ENCODE results near the gene PHF12. TPM values are rescaled to one million over a fixed set of nuclear protein-coding genes. Genes with fewer than 3 reads are reported as not detected.

PHF12 gene
- total RNA-seq, 1 experiment from 2014 or later = 35.7 TPM

- ChIA-PET CTCF (no interaction called here), POLR2A (no interaction called here), RAD21 (ENCODE audit: low non-redundant PET in 1 of 2, low total read pairs in 2 of 2, uncharacterized antibody in 2 of 2, unreplicated experiment in 2 of 2) (no interaction called here)
- Histone ChIP-seq H4K20me1 (ENCODE audit: insufficient read depth) (peaks cover 13% of the 10 kb centered on the region; the same call in 1 of the 2 replicates), H3K4me3 (replicated peaks in 1 of 2; ENCODE audit: low read depth in 1 of 2, low read length in 2 of 2) (no peak overlapping the region), H3K27me3 (ENCODE audit: insufficient read depth, low read length) (no peaks in the 10 kb centered on the region), H3K9me3 (ENCODE audit: control insufficient read depth in 1 of 2, insufficient read depth in 1 of 2, low read depth in 1 of 2, low read length in 2 of 2) (no peaks in the 10 kb centered on the region), H2AFZ (ENCODE audit: low read depth, low read length, poor library complexity, severe bottlenecking) (no peak overlapping the region), H3K27ac (ENCODE audit: low read depth, low read length) (no peak overlapping the region), H3K4me1 (ENCODE audit: control insufficient read depth in 1 of 2, insufficient read depth in 2 of 2, low read length in 2 of 2) (no peaks in the 10 kb centered on the region), H3K36me3 (ENCODE audit: control insufficient read depth in 1 of 2, insufficient read depth in 2 of 2, low read length in 2 of 2) (peaks cover 7 to 9% of the 10 kb centered on the region in 2 experiments; a peak in 2 of 4 replicates), H3K9ac (ENCODE audit: low read length) (no peak overlapping the region), H3K4me2 (ENCODE audit: low read length) (no peak overlapping the region), H3K9me2 (ENCODE audit: insufficient read depth) (no peaks in the 10 kb centered on the region), H3K79me2 (ENCODE audit: insufficient read depth, low read length) (peaks cover 99% of the 10 kb centered on the region)
- no peak for DNase-seq (ENCODE audit: low read depth, low spot score)
- intact Hi-C loops (cut with micrococcal nuclease) = no loop called here
- no peak for ATAC-seq
- BruUV-seq (replicated peaks) = no TSS peak
- TF ChIP-seq YY1 (IDR thresholded peaks at IDR 0.05; ENCODE audit: extremely low read depth, insufficient replicate concordance, low read depth, low read length) = no peak
- TF ChIP-seq CEBPB (IDR thresholded peaks at IDR 0.05; ENCODE audit: low read depth) = no peak
- TF ChIP-seq CBX3 (IDR thresholded peaks at IDR 0.05; ENCODE audit: low read depth) = no peak
- TF ChIP-seq ZNF274 (IDR thresholded peaks at IDR 0.05; ENCODE audit: low read depth, low read length) = no peak
Measured at GRCh38 chr17:28938552-28938951, 12.8 kb downstream of the PHF12 start.

- Histone ChIP-seq H3K9me3 (ENCODE audit: control insufficient read depth in 1 of 2, insufficient read depth in 1 of 2, low read depth in 1 of 2, low read length in 2 of 2) (no peaks in the 10 kb centered on the region), H3K9ac (ENCODE audit: low read length) (no peak overlapping the region), H3K4me1 (ENCODE audit: control insufficient read depth in 1 of 2, insufficient read depth in 2 of 2, low read length in 2 of 2) (no peaks in the 10 kb centered on the region), H3K4me3 (replicated peaks in 1 of 2; ENCODE audit: low read depth in 1 of 2, low read length in 2 of 2) (no peak overlapping the region), H3K27ac (ENCODE audit: low read depth, low read length) (no peak overlapping the region), H3K36me3 (ENCODE audit: control insufficient read depth in 1 of 2, insufficient read depth in 2 of 2, low read length in 2 of 2) (peaks cover 3 to 9% of the 10 kb centered on the region in 2 experiments; a peak in 1 of 4 replicates), H3K4me2 (ENCODE audit: low read length) (no peak overlapping the region), H2AFZ (ENCODE audit: low read depth, low read length, poor library complexity, severe bottlenecking) (no peak overlapping the region), H4K20me1 (ENCODE audit: insufficient read depth) (peaks cover 13% of the 10 kb centered on the region; the same call in 1 of the 2 replicates), H3K27me3 (ENCODE audit: insufficient read depth, low read length) (no peaks in the 10 kb centered on the region), H3K9me2 (ENCODE audit: insufficient read depth) (no peaks in the 10 kb centered on the region), H3K79me2 (ENCODE audit: insufficient read depth, low read length) (peaks cover 99% of the 10 kb centered on the region)
- intact Hi-C loops (cut with micrococcal nuclease) = no loop called here
- RAD21 ChIA-PET (ENCODE audit: low non-redundant PET in 1 of 2, low total read pairs in 2 of 2, uncharacterized antibody in 2 of 2, unreplicated experiment in 2 of 2) = no interaction called here
- no TSS peak for BruUV-seq (replicated peaks)
- POLR2A ChIA-PET = no interaction called here
- CTCF ChIA-PET = no interaction called here
- ATAC-seq (no peak), DNase-seq (ENCODE audit: low read depth, low spot score) (no peak)
- TF ChIP-seq POLR2AphosphoS5 (IDR thresholded peaks at IDR 0.05; ENCODE audit: low read depth, low read length) = no peak
- no peak for TF ChIP-seq YY1 (IDR thresholded peaks at IDR 0.05; ENCODE audit: extremely low read depth, insufficient replicate concordance, low read depth, low read length)
- TF ChIP-seq ELF1 (IDR thresholded peaks at IDR 0.05; ENCODE audit: borderline replicate concordance, low read depth) = no peak
- no peak for TF ChIP-seq SP1 (IDR thresholded peaks at IDR 0.05; ENCODE audit: low read depth)
- TF ChIP-seq ZNF274 (IDR thresholded peaks at IDR 0.05; ENCODE audit: low read depth, low read length) = no peak
- TF ChIP-seq TCF7L2 (IDR thresholded peaks at IDR 0.05; ENCODE audit: borderline replicate concordance, extremely low read depth, insufficient read depth, insufficient read length) = no peak
- no peak for TF ChIP-seq MAX (IDR thresholded peaks at IDR 0.05)
- no peak for TF ChIP-seq CTCF (IDR thresholded peaks at IDR 0.05 in 2 of 3, conservative IDR thresholded peaks at IDR 0.05 in 1 of 3; ENCODE audit: borderline replicate concordance in 1 of 3, insufficient read depth in 1 of 3, low read depth in 2 of 3, low read length in 2 of 3)
- TF ChIP-seq RAD21 (IDR thresholded peaks at IDR 0.05; ENCODE audit: low read depth) = no peak
- no peak for TF ChIP-seq FOSL1 (IDR thresholded peaks at IDR 0.05; ENCODE audit: low read depth)
- TF ChIP-seq CEBPB (IDR thresholded peaks at IDR 0.05; ENCODE audit: low read depth) = no peak
- TF ChIP-seq POLR2A (IDR thresholded peaks at IDR 0.05; ENCODE audit: borderline replicate concordance, extremely low read depth, insufficient read depth, insufficient read length) = no peak
- TF ChIP-seq EGR1 (IDR thresholded peaks at IDR 0.05; ENCODE audit: low read depth) = no peak
- TF ChIP-seq SIN3A (IDR thresholded peaks at IDR 0.05; ENCODE audit: low read depth) = no peak
- no peak for TF ChIP-seq JUND (IDR thresholded peaks at IDR 0.05)
- no peak for TF ChIP-seq EZH2phosphoT487 (IDR thresholded peaks at IDR 0.05; ENCODE audit: borderline replicate concordance)
Measured at GRCh38 chr17:28937044-28937729, 14.1 kb downstream of the PHF12 start.
